Measurements from ENCODE around the gene HLF. TPM values are rescaled to one million over a fixed set of nuclear protein-coding genes. Genes with fewer than 3 reads are reported as not detected.

HLF gene
- total RNA-seq, 1 donor, result not detected

DNA sequence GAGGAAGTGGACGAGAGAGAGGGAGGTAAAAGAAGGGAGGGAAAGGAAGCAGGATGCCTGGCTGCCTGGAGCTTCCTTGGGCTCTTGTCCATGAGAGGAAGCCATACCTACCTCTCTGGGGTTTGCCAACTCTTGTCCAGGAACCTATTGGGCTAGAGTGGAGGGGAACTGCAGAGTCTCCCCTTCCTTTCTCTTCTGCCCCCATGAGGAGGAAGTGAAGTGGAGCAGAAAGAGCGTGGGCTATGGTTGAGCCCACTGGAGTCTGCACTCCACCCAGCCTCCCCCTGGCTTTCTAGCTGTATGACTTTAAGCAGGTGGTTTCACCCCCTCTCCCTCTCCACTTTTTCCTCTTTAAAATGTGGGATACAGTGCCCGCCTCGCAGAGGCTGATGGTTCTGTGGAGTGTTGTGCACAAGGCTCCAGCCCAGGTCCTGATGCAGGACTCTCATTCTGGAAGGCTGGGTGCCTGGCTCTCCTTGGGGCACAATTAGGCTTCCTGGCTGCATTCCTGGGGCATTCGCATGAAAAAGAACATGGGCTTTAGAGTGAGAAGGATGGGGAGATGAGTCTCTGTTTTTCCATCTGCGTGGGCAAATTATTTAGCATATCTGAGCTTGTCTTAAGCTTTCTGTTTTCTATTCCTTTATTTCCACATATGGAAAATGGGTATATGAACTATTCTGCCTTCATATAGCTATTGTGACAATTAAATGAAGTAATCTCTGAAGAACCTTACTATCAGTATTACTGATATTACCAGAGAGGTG, 40.7 kb downstream of the HLF start:
- no peak overlapping the region for H3K4me3 ChIP-seq (ENCODE audit: low read depth, low read length)
- no peak for DNase-seq (ENCODE audit: low read depth)
- TF ChIP-seq, protein P1, sequence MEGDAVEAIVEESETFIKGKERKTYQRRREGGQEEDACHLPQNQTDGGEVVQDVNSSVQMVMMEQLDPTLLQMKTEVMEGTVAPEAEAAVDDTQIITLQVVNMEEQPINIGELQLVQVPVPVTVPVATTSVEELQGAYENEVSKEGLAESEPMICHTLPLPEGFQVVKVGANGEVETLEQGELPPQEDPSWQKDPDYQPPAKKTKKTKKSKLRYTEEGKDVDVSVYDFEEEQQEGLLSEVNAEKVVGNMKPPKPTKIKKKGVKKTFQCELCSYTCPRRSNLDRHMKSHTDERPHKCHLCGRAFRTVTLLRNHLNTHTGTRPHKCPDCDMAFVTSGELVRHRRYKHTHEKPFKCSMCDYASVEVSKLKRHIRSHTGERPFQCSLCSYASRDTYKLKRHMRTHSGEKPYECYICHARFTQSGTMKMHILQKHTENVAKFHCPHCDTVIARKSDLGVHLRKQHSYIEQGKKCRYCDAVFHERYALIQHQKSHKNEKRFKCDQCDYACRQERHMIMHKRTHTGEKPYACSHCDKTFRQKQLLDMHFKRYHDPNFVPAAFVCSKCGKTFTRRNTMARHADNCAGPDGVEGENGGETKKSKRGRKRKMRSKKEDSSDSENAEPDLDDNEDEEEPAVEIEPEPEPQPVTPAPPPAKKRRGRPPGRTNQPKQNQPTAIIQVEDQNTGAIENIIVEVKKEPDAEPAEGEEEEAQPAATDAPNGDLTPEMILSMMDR (IDR thresholded peaks at IDR 0.05; ENCODE audit: insufficient read depth, low read depth, low read length), result no peak

DNA sequence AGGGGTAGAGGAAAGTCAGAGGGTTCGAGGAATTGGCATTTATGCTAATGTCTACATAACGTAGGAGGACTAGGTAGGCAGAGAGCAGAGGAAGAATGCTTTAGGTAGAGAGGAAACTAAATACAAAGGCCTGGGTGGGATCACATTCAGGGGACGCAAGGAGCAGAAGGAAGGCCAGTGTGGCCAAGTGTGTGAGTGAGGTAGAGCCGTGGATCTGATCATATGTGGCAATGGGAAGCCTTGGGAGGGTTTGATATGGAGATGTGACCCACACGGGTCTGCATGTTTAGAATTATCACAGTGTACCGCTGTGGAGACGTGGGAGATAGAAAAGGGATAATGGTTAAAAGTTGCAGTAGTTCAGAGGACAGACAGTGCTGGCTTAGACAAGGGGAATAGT, 43.1 kb downstream of the HLF start:
- TF ChIP-seq, protein P1 (IDR thresholded peaks at IDR 0.05; ENCODE audit: insufficient read depth, low read depth, low read length), result no peak
- no peak for DNase-seq (ENCODE audit: low read depth)
- no peak overlapping the region for H3K4me3 ChIP-seq (ENCODE audit: low read depth, low read length)

DNA sequence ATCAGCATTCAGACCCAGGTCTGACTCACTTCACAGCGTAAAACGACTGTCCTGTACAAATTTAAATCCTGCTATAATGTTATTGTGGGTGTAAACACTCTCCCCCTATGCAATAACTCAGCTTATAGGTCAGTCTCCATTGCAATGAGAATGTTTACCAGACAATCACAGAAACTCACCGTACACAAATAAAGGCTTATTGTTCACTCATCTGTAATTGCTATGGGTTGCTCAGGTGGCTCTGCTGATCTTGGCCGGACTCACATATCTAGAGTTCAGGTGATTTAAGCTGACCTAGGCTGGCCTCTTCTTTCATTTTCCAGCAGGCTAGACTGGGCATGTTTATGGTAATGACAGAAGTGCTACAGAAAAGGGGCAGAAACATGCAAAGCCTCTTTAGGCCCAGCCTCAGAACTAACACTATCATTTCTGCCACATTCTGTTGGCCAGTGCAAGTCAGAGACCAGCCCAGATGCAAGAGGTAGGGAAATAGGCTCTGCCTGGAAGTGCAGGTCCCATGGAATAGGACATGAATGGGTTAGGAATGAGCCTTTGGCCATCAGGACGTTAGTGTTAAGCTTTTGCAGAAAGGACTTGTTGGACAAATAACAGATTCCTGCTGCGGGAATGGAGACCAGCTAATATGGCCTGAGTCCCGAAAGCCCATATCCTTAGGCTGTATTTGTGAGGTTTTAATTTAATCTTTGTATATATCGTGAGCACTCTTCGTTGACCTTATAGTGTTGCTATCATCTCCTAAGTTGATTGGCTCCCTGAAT, 44.0 kb downstream of the HLF start:
- no peak overlapping the region for H3K4me3 ChIP-seq (ENCODE audit: low read depth, low read length)
- TF ChIP-seq, protein P1 (IDR thresholded peaks at IDR 0.05; ENCODE audit: insufficient read depth, low read depth, low read length), result no peak
- DNase-seq (ENCODE audit: low read depth), result no peak

DNA sequence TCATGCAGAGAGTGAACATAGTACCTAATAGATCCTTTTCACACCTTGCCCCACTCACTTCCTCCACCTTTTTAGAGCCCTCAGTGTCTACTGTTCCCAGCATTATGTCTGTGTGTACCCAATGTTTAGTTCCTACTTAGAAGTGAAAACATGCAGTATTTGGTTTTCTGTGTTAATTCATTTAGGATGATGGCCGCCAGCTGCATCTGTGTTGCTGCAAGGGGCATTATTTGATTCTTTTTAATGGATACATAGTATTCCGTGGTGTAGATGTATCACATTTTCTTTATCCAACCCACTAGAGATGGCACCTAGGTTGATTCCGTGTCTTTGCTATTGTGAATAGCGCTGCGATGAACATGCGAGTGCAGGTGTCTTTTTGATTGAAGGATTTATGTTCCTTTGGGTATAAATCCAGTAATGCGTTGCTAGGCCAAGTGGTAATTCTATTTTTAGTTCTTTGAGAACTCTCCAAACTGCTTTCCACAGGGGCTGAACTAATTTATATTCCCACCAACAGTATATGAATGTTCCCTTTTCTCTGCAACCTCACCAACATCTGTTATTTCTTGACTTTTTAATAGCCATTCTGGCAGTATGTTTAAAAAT, 47.1 kb downstream of the HLF start:
- H3K4me3 ChIP-seq (ENCODE audit: low read depth, low read length), result no peak overlapping the region
- TF ChIP-seq, protein P1 (IDR thresholded peaks at IDR 0.05; ENCODE audit: insufficient read depth, low read depth, low read length), result no peak
- DNase-seq (ENCODE audit: low read depth), result no peak

DNA sequence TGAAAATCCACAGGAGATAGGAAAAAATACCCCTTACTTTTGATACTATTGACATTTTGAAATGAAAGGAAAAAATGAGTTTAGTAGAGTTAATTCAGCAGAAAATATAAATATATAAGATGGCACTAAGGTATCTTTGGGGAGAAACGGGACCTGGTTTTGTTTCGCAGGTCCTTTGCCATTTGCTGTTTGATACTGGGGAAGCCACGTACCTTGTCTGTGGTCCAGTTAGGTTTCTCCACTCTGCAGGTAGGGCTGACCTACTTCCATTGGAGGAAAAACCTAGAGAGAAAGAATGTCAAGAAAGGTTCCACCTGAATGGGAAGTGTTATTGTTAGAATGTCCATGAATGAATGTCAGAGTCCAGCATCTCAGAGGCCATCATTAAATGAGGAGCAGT, 48.1 kb downstream of the HLF start:
- DNase-seq (ENCODE audit: low read depth), result no peak
- TF ChIP-seq, protein P1 (IDR thresholded peaks at IDR 0.05; ENCODE audit: insufficient read depth, low read depth, low read length), result no peak
- no peak overlapping the region for H3K4me3 ChIP-seq (ENCODE audit: low read depth, low read length)

DNA sequence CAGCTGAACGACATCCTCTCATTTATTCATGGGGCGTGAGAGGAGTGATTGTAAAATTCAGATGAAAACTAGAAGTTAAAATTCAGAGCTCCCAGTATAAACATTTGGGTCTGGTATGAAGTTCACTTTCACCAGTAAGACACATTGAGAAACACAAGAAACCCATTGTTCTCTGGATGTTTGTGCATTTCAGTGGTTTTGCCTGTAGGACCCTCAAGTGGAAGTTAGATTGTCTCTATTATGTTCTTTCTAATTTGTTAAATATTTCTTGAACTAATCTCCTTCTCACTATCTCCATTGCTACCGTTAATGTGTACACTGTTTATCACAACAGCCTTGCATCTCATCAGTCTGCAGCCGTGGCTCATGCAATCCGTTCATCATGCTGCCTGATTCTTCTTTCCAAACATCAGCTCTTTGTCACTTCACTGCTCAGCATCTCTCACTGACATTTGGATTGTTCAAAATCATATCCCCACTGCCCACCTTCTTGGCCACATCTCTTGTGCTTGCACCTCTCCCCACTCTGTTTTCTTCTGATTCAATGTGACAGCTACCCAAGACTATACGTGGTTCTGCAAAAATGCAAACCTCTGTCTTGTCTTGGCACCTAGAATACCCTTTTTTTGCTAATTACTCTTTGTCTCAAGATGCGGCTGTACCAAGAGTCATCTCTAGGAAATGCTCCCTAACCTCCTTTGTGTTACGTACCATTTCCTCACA, 49.5 kb downstream of the HLF start:
- TF ChIP-seq, protein P1 (IDR thresholded peaks at IDR 0.05; ENCODE audit: insufficient read depth, low read depth, low read length), result no peak
- DNase-seq (ENCODE audit: low read depth), result no peak
- H3K4me3 ChIP-seq (ENCODE audit: low read depth, low read length), result no peak overlapping the region

Measured in fibroblast of villous mesenchyme (primary cell).